Neural cell (in vitro differentiated cells): ENCODE data around the gene PSMD8.

ENCODE experiments used
- CTCF ChIP-seq: fragments of 450-650 bp; IDR thresholded peaks from 2 replicates; pipeline ENCODE4 v1.5.1; 2014; ENCODE audit warnings: antibody characterized with exemption, mild to moderate bottlenecking, moderate library complexity; ENCODE audit not compliant: poor library complexity, severe bottlenecking
- EP300 ChIP-seq: fragments of 450-650 bp; conservative IDR thresholded peaks from 2 replicates; pipeline ENCODE4 v1.6.1; 2014; ENCODE audit warnings: antibody characterized with exemption, mild to moderate bottlenecking, moderate library complexity; ENCODE audit not compliant: poor library complexity, severe bottlenecking
- MXI1 ChIP-seq: fragments of 450-650 bp; conservative IDR thresholded peaks from 2 replicates; pipeline ENCODE4 v1.6.1; 2014; ENCODE audit warnings: antibody characterized with exemption, mild to moderate bottlenecking; ENCODE audit not compliant: poor library complexity, severe bottlenecking
- POLR2AphosphoS5 ChIP-seq: IDR thresholded peaks from 2 replicates; pipeline ENCODE4 v1.6.1; 2012
- RAD21 ChIP-seq: fragments of 450-650 bp; conservative IDR thresholded peaks from 2 replicates; pipeline ENCODE4 v1.6.1; 2014; ENCODE audit warnings: antibody characterized with exemption, mild to moderate bottlenecking, moderate library complexity
- REST ChIP-seq: IDR thresholded peaks from 2 replicates; pipeline ENCODE4 v1.6.1; 2012; ENCODE audit warnings: borderline replicate concordance
- SMC3 ChIP-seq: fragments of 450-650 bp; conservative IDR thresholded peaks from 2 replicates; pipeline ENCODE4 v1.6.1; 2014; ENCODE audit warnings: antibody characterized with exemption, mild to moderate bottlenecking, moderate library complexity; ENCODE audit not compliant: poor library complexity
- TAF1 ChIP-seq: IDR thresholded peaks from 2 replicates; pipeline ENCODE4 v1.6.1; 2012; ENCODE audit warnings: low read depth

GRCh38 chr19:38409631-38410133, 35.3 kb downstream of the PSMD8 start:
- TF ChIP-seq CTCF (no peak), REST (no peak), EP300 (no peak), POLR2AphosphoS5 (no peak), RAD21 (no peak), TAF1 (no peak), MXI1 (no peak), SMC3 (no peak)
